H1 (cell line): Measurements from ENCODE around the gene PKP1. TPM values are rescaled to one million over a fixed set of nuclear protein-coding genes. Genes with fewer than 3 reads are reported as not detected.

ENCODE experiments used
- CHD1 ChIP-seq: IDR thresholded peaks from 2 replicates; pipeline ENCODE4 v1.6.1; 2012; ENCODE audit warnings: low read depth, low read length, improper control_type of control experiment
- NRF1 ChIP-seq: IDR thresholded peaks from 2 replicates; pipeline ENCODE4 v1.6.1; 2011; ENCODE audit warnings: mild to moderate bottlenecking, low read depth, low read length, improper control_type of control experiment
- RBBP5 ChIP-seq: IDR thresholded peaks from 2 replicates; pipeline ENCODE4 v1.7.1; 2012; ENCODE audit warnings: low read depth, mild to moderate bottlenecking, inconsistent platforms, low read length, moderate library complexity, borderline replicate concordance
- RNF2 ChIP-seq: fragments of 200-900, 300-1000 bp; sonication (generic); IDR thresholded peaks from 2 replicates; pipeline ENCODE4 v1.7.1; 2016; ENCODE audit warnings: borderline replicate concordance, low read depth, mild to moderate bottlenecking, antibody characterized with exemption, low read length; ENCODE audit not compliant: poor library complexity, severe bottlenecking; ENCODE audit errors: missing control alignments
- SIRT6 ChIP-seq: IDR thresholded peaks from one replicate; pipeline ENCODE4 v1.7.1; 2012; ENCODE audit warnings: low read length, inconsistent platforms
- TCF12 ChIP-seq: IDR thresholded peaks from 2 replicates; pipeline ENCODE4 v1.6.1; 2011; ENCODE audit warnings: low read depth, mild to moderate bottlenecking, low read length
- polyA plus RNA-seq, 7 experiments: library from polyadenylated mRNA; depleted of rRNA in 3 of 7; stranded (reverse) in 5 of 7; unstranded in 2 of 7; fragments of >200 nt in 5 of 7; fragments of 200-250 nt in 2 of 7; gene quantifications; 1 replicate in 5 of 7; 2 replicates in 1 of 7; 4 replicates in 1 of 7; pipeline versions ENCODE4 v1.2.1 to v1.2.3, GENCODE V29; 2011 to 2013; ENCODE audit warnings: missing spikeins in 2 of 7, mixed read lengths in 2 of 7
- total RNA-seq: library from RNA; stranded (reverse); fragmentation: NEBNext Ultra II Directional; extraction: Animal tissue kit (Norgen Biotek cat#: 25700); gene quantifications from 2 replicates; pipeline ENCODE4 v1.2.1, GENCODE V29; 2021
- TF ChIP-seq, protein P1 (sequence below): fragments of 300-600 bp; sonication (generic); IDR thresholded peaks from 2 replicates; pipeline ENCODE4 v1.7.1; 2012; ENCODE audit warnings: low read length, moderate library complexity, mild to moderate bottlenecking, inconsistent platforms; ENCODE audit not compliant: insufficient replicate concordance
- TF ChIP-seq, protein P2 (sequence below): IDR thresholded peaks from 2 replicates; pipeline ENCODE4 v1.6.1; 2012; ENCODE audit warnings: inconsistent platforms

The PKP1 gene
- total and polyA plus RNA-seq, 2 of the 8 experiments (the other 6 are each of a cell fraction or from before 2014, with no cell fraction given) = 0.21 to 0.95 TPM

DNA sequence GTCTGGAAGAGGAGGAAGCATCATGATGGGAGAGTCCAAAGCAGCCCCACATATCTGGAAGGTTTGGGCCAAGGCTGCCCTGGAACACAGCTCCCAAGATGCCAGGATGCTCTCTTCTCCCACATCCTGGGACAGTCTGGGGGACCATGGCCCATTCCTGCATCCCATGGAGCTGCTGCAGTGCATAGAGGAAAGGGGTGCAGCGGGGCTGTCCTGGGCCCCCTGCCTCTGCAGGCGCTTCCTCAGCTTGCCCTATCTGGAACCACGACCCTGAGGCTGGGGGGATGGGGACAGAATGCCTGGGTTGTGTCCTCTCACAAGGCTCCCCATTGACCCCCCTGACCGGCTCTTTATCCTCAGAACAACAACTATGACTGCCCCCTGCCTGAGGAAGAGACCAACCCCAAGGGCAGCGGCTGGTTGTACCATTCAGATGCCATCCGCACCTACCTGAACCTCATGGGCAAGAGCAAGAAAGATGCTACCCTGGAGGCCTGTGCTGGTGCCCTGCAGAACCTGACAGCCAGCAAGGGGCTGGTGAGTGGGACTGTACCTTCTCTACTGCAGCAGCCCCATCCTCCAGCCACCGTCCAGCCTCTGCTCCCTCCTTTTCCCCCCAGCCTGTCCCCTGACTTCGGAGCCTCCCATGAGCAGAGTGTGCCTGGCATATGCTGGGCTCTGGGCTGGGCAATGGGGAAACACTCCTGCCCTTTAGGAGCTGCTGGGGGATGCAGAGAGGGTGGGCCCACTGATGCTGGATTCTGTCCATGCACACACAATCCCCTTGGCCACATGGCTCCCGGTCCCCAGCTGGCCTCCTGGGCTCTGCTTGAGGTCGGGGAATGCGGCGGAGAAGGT lies 39.6 kb downstream of the PKP1 start (continued):
- TF ChIP-seq, protein P1, sequence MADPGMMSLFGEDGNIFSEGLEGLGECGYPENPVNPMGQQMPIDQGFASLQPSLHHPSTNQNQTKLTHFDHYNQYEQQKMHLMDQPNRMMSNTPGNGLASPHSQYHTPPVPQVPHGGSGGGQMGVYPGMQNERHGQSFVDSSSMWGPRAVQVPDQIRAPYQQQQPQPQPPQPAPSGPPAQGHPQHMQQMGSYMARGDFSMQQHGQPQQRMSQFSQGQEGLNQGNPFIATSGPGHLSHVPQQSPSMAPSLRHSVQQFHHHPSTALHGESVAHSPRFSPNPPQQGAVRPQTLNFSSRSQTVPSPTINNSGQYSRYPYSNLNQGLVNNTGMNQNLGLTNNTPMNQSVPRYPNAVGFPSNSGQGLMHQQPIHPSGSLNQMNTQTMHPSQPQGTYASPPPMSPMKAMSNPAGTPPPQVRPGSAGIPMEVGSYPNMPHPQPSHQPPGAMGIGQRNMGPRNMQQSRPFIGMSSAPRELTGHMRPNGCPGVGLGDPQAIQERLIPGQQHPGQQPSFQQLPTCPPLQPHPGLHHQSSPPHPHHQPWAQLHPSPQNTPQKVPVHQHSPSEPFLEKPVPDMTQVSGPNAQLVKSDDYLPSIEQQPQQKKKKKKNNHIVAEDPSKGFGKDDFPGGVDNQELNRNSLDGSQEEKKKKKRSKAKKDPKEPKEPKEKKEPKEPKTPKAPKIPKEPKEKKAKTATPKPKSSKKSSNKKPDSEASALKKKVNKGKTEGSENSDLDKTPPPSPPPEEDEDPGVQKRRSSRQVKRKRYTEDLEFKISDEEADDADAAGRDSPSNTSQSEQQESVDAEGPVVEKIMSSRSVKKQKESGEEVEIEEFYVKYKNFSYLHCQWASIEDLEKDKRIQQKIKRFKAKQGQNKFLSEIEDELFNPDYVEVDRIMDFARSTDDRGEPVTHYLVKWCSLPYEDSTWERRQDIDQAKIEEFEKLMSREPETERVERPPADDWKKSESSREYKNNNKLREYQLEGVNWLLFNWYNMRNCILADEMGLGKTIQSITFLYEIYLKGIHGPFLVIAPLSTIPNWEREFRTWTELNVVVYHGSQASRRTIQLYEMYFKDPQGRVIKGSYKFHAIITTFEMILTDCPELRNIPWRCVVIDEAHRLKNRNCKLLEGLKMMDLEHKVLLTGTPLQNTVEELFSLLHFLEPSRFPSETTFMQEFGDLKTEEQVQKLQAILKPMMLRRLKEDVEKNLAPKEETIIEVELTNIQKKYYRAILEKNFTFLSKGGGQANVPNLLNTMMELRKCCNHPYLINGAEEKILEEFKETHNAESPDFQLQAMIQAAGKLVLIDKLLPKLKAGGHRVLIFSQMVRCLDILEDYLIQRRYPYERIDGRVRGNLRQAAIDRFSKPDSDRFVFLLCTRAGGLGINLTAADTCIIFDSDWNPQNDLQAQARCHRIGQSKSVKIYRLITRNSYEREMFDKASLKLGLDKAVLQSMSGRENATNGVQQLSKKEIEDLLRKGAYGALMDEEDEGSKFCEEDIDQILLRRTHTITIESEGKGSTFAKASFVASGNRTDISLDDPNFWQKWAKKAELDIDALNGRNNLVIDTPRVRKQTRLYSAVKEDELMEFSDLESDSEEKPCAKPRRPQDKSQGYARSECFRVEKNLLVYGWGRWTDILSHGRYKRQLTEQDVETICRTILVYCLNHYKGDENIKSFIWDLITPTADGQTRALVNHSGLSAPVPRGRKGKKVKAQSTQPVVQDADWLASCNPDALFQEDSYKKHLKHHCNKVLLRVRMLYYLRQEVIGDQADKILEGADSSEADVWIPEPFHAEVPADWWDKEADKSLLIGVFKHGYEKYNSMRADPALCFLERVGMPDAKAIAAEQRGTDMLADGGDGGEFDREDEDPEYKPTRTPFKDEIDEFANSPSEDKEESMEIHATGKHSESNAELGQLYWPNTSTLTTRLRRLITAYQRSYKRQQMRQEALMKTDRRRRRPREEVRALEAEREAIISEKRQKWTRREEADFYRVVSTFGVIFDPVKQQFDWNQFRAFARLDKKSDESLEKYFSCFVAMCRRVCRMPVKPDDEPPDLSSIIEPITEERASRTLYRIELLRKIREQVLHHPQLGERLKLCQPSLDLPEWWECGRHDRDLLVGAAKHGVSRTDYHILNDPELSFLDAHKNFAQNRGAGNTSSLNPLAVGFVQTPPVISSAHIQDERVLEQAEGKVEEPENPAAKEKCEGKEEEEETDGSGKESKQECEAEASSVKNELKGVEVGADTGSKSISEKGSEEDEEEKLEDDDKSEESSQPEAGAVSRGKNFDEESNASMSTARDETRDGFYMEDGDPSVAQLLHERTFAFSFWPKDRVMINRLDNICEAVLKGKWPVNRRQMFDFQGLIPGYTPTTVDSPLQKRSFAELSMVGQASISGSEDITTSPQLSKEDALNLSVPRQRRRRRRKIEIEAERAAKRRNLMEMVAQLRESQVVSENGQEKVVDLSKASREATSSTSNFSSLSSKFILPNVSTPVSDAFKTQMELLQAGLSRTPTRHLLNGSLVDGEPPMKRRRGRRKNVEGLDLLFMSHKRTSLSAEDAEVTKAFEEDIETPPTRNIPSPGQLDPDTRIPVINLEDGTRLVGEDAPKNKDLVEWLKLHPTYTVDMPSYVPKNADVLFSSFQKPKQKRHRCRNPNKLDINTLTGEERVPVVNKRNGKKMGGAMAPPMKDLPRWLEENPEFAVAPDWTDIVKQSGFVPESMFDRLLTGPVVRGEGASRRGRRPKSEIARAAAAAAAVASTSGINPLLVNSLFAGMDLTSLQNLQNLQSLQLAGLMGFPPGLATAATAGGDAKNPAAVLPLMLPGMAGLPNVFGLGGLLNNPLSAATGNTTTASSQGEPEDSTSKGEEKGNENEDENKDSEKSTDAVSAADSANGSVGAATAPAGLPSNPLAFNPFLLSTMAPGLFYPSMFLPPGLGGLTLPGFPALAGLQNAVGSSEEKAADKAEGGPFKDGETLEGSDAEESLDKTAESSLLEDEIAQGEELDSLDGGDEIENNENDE = no peak
- TF ChIP-seq NRF1 = no peak
- no peak for TF ChIP-seq RNF2
- TF ChIP-seq RBBP5 = no peak
- TF ChIP-seq, protein P2, sequence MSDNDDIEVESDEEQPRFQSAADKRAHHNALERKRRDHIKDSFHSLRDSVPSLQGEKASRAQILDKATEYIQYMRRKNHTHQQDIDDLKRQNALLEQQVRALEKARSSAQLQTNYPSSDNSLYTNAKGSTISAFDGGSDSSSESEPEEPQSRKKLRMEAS = no peak
- TF ChIP-seq CHD1 = no peak
- TF ChIP-seq TCF12 = no peak
- no peak for TF ChIP-seq SIRT6
